GM12873 (cell line): ENCODE measurements around the gene NOD2.

Experiments
- CTCF ChIP-seq: IDR thresholded peaks from 2 replicates; pipeline ENCODE4 v1.5.1; 2012; ENCODE audit warnings: low read depth, mild to moderate bottlenecking, moderate library complexity, low read length, control low read depth; ENCODE audit not compliant: insufficient read depth; ENCODE audit errors: missing control alignments

The NOD2 gene

GRCh38 chr16:50653633-50654519, 39.5 kb upstream of the NOD2 start:
- TF ChIP-seq CTCF: no peak

DNA sequence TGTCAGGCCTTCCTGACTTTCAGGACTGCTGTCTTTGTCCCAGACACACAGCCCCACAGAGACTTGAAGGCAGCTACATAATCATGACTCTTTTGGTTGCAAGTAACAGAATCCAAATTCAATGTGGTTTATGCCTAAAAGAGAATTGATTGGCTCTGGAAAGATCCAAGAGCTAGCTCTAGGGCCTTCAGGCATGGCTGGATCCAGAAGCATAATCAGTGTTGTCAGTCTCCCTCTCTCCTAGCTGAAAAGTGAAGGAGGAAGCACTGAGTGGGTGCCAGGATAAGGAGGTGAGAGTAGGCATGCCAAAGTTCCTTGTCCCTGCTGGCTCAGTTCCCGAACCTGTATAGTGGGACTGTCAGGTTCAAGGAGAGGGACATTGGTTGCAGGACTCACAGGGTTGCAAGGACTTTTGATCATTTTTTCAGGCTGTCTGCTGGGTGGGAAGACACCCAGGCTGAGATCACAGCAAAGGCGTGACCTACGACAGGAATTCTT, 37.8 kb upstream of the NOD2 start:
- TF ChIP-seq CTCF: no peak

DNA sequence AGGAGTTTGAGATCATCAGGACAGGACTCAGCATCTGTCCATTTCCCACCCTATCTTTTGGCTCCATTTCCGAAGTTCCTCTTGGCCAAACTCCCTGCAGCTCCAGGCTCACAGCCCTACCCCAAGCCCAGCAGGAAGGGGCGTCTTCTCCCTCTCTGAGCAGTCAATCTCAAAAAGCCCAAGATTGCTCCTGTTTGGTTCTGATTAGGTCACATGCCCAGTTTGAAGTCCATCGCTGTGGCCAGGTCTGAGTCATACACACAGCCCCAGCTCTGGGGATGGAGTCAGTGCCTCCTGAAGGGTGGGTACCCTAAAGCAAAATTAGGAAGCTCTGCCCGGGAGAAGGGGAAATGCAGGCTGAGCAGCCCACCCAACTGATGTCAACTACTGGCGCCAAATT, 36.2 kb upstream of the NOD2 start:
- no peak for TF ChIP-seq CTCF

DNA sequence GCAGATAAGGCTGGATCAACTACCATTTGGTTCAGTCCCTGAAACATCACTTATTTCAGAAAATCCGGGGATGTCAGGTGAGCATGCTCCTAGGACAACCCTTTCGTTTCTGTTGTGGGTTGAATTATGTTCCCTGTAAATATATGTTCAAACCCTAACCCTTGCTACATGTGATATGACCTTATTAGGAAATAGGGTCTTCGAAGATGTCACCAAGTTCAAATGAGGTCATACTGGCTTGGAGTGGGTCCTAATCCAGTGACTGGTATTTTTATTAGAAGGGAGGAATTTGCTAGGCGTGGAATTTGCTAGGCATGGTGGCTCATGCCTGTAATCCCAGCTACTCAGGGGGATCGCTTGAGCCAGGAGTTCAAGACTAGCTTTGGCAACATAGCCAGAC, 33.6 kb upstream of the NOD2 start:
- no peak for TF ChIP-seq CTCF

- no peak for TF ChIP-seq CTCF
These were observed 31.0 kb upstream of the NOD2 start for GRCh38 chr16:50662306-50662940.

GRCh38 chr16:50664270-50664669, 29.1 kb upstream of the NOD2 start:
- no peak for TF ChIP-seq CTCF

DNA sequence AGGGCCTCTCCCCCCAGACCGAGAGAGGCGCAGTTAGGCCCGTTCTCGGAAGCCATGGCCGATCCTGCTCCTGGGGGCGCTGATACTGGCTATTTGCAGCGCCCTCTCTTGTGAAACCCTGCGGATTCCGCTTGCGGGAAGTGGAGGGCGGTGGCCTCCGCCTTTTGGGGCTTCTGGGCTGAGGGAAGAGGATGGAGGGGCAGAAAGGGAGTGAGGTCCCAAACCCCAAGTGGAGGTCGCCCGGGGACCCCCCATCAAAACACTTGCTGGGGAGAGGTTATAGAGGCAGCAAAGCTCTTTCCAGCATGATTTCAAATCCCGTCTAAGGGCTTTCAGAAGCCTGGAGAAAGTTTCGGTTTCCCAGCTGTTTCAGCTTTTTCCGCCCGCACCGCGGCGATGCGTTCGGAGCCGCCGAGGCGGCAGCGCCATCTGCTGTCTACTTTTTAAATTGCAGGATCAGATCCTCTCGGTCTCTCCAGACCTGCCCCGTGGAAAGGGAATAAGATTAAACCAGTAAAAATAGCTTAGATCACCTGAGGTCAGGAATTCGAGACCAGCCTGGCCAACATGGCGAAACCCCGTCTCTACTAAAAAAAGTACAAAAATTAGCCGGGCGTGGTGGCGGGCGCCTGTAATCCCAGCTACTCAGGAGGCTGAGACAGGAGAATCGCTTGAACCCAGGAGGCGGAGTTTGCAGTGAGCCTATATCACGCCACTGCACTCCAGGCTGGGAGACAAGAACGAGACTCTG, 28.1 kb upstream of the NOD2 start:
- TF ChIP-seq CTCF: peak; percentile 81
